ENCODE data around the gene GMIP.

GRCh38 chr19:19670070-19670551, 26.7 kb upstream of the GMIP start:
- TF ChIP-seq CTCF (IDR thresholded peaks at IDR 0.05) (no peak), POLR2A (IDR thresholded peaks at IDR 0.05) (no peak)

All from testis (tissue), 2 donors.